HG02623 (cell line): ENCODE results near the gene RASD1.

Source experiments
- ATAC-seq: cut with Tn5 transposase; IDR thresholded peaks from one replicate; pipeline ENCODE4 v1.9.1; 2021; ENCODE audit warnings: moderate library complexity; ENCODE audit not compliant: unreplicated experiment

RASD1 gene

GRCh38 chr17:17496189-17497064 is at the start of gene RASD1:
Gene RASD1 (minus strand): TSS chr17:17496395. CDS start chr17:17496181, 214 bp downstream.
- ATAC-seq = peak; percentile 64

GRCh38 chr17:17545984-17546383 is 49.8 kb upstream of the RASD1 start:
- no peak for ATAC-seq

- no peak for ATAC-seq
Observed at GRCh38 chr17:17545031-17545820, 49.0 kb upstream of the RASD1 start.

- ATAC-seq = no peak
Observed at GRCh38 chr17:17542906-17543635, 46.9 kb upstream of the RASD1 start.

GRCh38 chr17:17541640-17542001 is 45.4 kb upstream of the RASD1 start:
- no peak for ATAC-seq

- no peak for ATAC-seq
Observed at GRCh38 chr17:17540935-17541639, 44.9 kb upstream of the RASD1 start.

GRCh38 chr17:17540278-17540906 is 44.2 kb upstream of the RASD1 start:
- no peak for ATAC-seq

GRCh38 chr17:17539591-17539990 is 43.4 kb upstream of the RASD1 start:
- no peak for ATAC-seq

- ATAC-seq = no peak
Observed at GRCh38 chr17:17538417-17539391, 42.5 kb upstream of the RASD1 start.

GRCh38 chr17:17537311-17538099 is 41.3 kb upstream of the RASD1 start:
- ATAC-seq = no peak

GRCh38 chr17:17536702-17537101 is 40.5 kb upstream of the RASD1 start:
- no peak for ATAC-seq

- ATAC-seq = no peak
Observed at GRCh38 chr17:17535957-17536356, 39.8 kb upstream of the RASD1 start.

GRCh38 chr17:17533901-17534441 is 37.8 kb upstream of the RASD1 start:
- no peak for ATAC-seq

GRCh38 chr17:17532991-17533390 is 36.8 kb upstream of the RASD1 start:
- ATAC-seq = no peak

- ATAC-seq = no peak
Observed at GRCh38 chr17:17531156-17531555, 35.0 kb upstream of the RASD1 start.

- no peak for ATAC-seq
Observed at GRCh38 chr17:17528696-17529652, 32.8 kb upstream of the RASD1 start.

- no peak for ATAC-seq
Observed at GRCh38 chr17:17527956-17528500, 31.8 kb upstream of the RASD1 start.
